Thyroid gland (tissue), 4 donors: Measurements from ENCODE around the gene TMEM207. TPM values are rescaled to one million over a fixed set of nuclear protein-coding genes. Genes with fewer than 3 reads are reported as not detected.

Experiments used
- DNase-seq, 2 donors: peaks; one replicate each; pipeline ENCODE4 v3.0.0-alpha.2; 2019
- H3K27ac ChIP-seq, 3 donors: fragments of 200-600 bp; sonication (generic); 1 replicate in 2 of 3; 2 replicates in 1 of 3; pipeline ENCODE4 v1.5.1; 2016 to 2019; ENCODE audit warnings: mild to moderate bottlenecking in 1 of 3, moderate library complexity in 1 of 3
- H3K27me3 ChIP-seq: fragments of 200-600 bp; sonication (generic); one replicate; pipeline ENCODE4 v1.5.1; 2019
- H3K36me3 ChIP-seq, 2 donors: fragments of 200-600 bp; sonication (generic); one replicate each; pipeline ENCODE4 v1.5.1; 2016 to 2019
- H3K4me1 ChIP-seq, 2 donors: fragments of 200-600 bp; sonication (generic); one replicate each; pipeline ENCODE4 v1.5.1; 2017 to 2019
- H3K4me3 ChIP-seq, 3 donors: fragments of 200-600 bp; sonication (generic); replicated peaks in 1 of 3; 1 replicate in 2 of 3; 2 replicates in 1 of 3; pipeline ENCODE4 v1.5.1; 2016; ENCODE audit warnings: mild to moderate bottlenecking in 1 of 3
- H3K9me3 ChIP-seq: fragments of 200-600 bp; sonication (generic); one replicate; pipeline ENCODE4 v1.5.1; 2017
- POLR2A ChIP-seq, 2 donors: fragments of 450-650 bp; IDR thresholded peaks; one replicate each; pipeline ENCODE4 v1.6.1; 2017; ENCODE audit warnings: antibody characterized with exemption in 2 of 2, mild to moderate bottlenecking in 2 of 2, moderate library complexity in 1 of 2
- WGBS, 2 donors: methylation state at CpG; one replicate each; pipeline ENCODE4 v1.1.5; 2017; 5-methylcytosine and 5-hydroxymethylcytosine counted together
- intact Hi-C: fragments of 100-400 bp; cut with DNase I; formaldehyde crosslinking; loops from one replicate; pipeline ENCODE4 v1.15.1; 2023
- total RNA-seq, 4 donors: library from RNA; depleted of rRNA; stranded (reverse); fragments of >200 nt; gene quantifications; one replicate each; pipeline ENCODE4 v1.2.3, GENCODE V29; 2016
- TF ChIP-seq, protein P1 (sequence below), 6 experiments: fragments of 200-600 bp in 3 of 6; fragments of 450-650 bp in 3 of 6; sonication (generic) in 3 of 6; IDR thresholded peaks; one replicate each; pipeline ENCODE4 v1.5.1; 2016 to 2019; ENCODE audit warnings: antibody characterized with exemption in 6 of 6, mild to moderate bottlenecking in 2 of 6, inconsistent platforms in 1 of 6, moderate library complexity in 1 of 6

Gene TMEM207
- total RNA-seq, result not detected

DNA sequence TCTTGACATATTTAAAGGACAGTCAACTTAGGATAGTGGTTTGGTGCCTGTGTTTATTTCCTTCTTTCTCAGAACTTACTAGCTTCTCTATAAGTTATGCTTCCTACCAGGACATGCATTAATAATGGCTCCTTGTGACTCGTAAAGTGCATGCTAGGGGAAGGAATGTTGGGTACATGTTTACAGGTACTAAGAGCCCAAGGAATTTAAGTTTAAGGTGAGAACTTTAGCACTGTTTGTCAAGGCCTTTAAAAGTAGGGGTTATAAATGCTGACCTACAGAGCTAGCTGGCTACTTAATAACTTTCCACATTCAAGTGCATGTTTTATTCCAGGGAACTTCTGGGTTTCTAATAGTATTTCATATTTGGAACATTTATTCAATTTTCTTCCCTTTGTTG is at the start of gene TMEM207:
TMEM207 (minus strand) TSS at position 101 of the 400 bp plus-strand sequence; CDS start at position 9, 92 bp downstream.
- H3K27me3 ChIP-seq, result no peaks in the 10 kb centered on the region
- no peaks in the 10 kb centered on the region for H3K4me1 ChIP-seq
- H3K27ac ChIP-seq, result no peak within 1 kb of the TSS
- no peak within 1 kb of the TSS for H3K4me3 ChIP-seq
- no peaks in the 10 kb centered on the region for H3K36me3 ChIP-seq
- WGBS, 2 donors, result 86 to 89% methylated on average over 1 of the region's 1 CpG
- H3K9me3 ChIP-seq, result no peaks in the 10 kb centered on the region
- TF ChIP-seq, protein P1, sequence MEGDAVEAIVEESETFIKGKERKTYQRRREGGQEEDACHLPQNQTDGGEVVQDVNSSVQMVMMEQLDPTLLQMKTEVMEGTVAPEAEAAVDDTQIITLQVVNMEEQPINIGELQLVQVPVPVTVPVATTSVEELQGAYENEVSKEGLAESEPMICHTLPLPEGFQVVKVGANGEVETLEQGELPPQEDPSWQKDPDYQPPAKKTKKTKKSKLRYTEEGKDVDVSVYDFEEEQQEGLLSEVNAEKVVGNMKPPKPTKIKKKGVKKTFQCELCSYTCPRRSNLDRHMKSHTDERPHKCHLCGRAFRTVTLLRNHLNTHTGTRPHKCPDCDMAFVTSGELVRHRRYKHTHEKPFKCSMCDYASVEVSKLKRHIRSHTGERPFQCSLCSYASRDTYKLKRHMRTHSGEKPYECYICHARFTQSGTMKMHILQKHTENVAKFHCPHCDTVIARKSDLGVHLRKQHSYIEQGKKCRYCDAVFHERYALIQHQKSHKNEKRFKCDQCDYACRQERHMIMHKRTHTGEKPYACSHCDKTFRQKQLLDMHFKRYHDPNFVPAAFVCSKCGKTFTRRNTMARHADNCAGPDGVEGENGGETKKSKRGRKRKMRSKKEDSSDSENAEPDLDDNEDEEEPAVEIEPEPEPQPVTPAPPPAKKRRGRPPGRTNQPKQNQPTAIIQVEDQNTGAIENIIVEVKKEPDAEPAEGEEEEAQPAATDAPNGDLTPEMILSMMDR (IDR thresholded peaks at IDR 0.05), result no peak
- TF ChIP-seq POLR2A (IDR thresholded peaks at IDR 0.05), result no peak
- DNase-seq, result no peak
- intact Hi-C loops, result no loop called here

DNA sequence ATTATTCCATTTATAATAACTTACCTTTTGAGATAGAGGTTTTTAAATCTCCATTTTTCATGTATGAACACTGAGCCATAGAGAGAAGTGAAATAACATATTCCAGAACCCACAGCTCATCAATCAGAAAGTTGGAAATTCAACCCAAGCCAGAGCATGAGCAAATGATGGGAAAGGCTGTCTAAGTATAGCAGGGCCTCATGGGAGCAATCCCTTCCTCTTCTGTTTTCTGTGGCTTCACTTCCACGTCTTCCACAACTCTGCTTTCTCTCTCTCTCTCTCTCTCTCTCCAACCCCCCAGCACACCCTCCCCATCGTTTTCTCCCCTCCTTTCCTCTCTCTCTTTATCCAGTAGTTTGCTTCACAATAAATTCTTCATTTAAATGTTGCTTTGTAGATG is 49.4 kb upstream of the TMEM207 start:
- 50 to 52% methylated on average over 2 of the region's 2 CpGs for WGBS, 2 donors
- no peak overlapping the region for H3K27ac ChIP-seq
- no peak overlapping the region for H3K4me3 ChIP-seq
- TF ChIP-seq POLR2A (IDR thresholded peaks at IDR 0.05), result no peak
- TF ChIP-seq, protein P1 (IDR thresholded peaks at IDR 0.05), result no peak
- H3K36me3 ChIP-seq, result no peaks in the 10 kb centered on the region
- no peaks in the 10 kb centered on the region for H3K9me3 ChIP-seq
- no peaks in the 10 kb centered on the region for H3K4me1 ChIP-seq
- no peak for DNase-seq
- intact Hi-C loops, result no loop called here
- H3K27me3 ChIP-seq, result no peaks in the 10 kb centered on the region

DNA sequence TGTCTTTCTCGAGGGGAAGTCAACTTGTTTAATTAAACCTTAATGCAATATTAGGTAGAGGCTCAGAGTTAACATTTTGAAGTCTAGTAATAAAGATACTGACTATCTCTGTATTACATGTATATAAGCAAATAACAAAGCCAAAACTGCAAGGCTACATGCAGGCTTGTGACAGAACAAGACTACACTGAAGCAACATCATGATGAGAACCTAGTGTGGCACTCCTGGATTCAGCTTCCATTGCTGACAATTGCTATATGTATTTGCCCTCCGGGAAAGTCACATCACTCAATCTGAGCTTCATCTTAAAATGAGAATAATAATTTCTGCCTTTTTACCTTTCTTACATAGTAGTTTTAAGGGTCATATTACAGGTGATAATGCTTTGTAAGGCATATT is 48.6 kb upstream of the TMEM207 start:
- intact Hi-C loops, result no loop called here
- H3K9me3 ChIP-seq, result no peaks in the 10 kb centered on the region

DNA sequence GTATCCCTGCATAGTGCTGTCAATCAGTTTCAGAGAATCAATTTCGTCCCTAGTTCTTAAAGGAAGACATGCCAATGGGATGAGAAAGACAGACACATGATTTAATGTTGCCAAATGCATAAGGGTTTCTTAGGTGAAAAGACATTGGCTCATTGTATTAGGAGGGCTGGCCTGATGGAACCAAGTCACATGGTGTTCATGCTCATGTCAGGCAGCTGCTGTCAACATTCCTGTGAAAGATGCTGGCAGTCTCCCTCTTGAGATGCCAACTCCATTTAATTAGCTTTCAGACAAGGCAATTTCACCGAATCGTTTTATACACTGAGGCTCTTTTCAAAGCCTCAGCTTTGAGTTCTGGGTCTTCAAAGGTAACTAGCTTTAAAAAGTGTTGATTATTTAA is 48.1 kb upstream of the TMEM207 start:
- Histone ChIP-seq H3K4me3 (no peak overlapping the region), H3K9me3 (no peaks in the 10 kb centered on the region), H3K27ac (no peak overlapping the region), H3K36me3 (no peaks in the 10 kb centered on the region), H3K27me3 (no peaks in the 10 kb centered on the region), H3K4me1 (no peaks in the 10 kb centered on the region)
- WGBS, 2 donors, result 83 to 91% methylated on average over 3 of the region's 3 CpGs
- intact Hi-C loops, result no loop called here
- DNase-seq, result no peak
- no peak for TF ChIP-seq POLR2A (IDR thresholded peaks at IDR 0.05)
- TF ChIP-seq, protein P1 (IDR thresholded peaks at IDR 0.05), result no peak

More for the DNA sequence above, 48.6 kb upstream of the TMEM207 start:
- Histone ChIP-seq H3K4me1 (no peaks in the 10 kb centered on the region), H3K27me3 (no peaks in the 10 kb centered on the region), H3K4me3 (no peak overlapping the region), H3K36me3 (no peaks in the 10 kb centered on the region), H3K27ac (no peak overlapping the region)
- 91 to 93% methylated on average over 2 of the region's 2 CpGs for WGBS, 2 donors
- DNase-seq, result no peak
- TF ChIP-seq POLR2A (IDR thresholded peaks at IDR 0.05), result no peak
- TF ChIP-seq, protein P1 (IDR thresholded peaks at IDR 0.05), result no peak

DNA sequence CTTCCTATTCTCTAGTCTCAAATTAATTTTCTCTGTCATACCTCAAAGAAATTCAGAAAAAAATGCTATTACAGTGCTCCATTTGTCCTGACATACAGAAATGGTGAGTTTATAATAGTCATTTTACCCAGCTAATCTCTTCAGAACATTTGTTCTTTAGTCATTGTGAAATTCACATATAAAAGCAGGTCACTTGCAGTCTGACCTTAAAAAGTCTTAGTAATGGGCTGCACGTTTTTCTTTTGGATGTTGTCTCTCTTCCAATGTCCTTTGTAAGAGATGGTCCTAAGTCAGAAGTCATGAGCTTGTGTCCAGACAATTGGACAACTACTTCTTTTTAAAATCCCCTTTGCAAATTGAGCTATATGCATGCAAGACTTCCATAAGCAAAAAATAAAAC is 47.2 kb upstream of the TMEM207 start:
- Histone ChIP-seq H3K36me3 (no peaks in the 10 kb centered on the region), H3K4me3 (no peak overlapping the region), H3K9me3 (no peaks in the 10 kb centered on the region), H3K27me3 (no peaks in the 10 kb centered on the region), H3K4me1 (no peaks in the 10 kb centered on the region), H3K27ac (no peak overlapping the region)
- 26 to 30% methylated on average over 1 of the region's 1 CpG for WGBS, 2 donors
- no peak for DNase-seq
- TF ChIP-seq POLR2A (IDR thresholded peaks at IDR 0.05), result no peak
- TF ChIP-seq, protein P1 (IDR thresholded peaks at IDR 0.05), result no peak
- intact Hi-C loops, result no loop called here
